Duodenal mucosa (tissue), 2 donors: Measurements from ENCODE around the gene RCOR2.
"Not testable (repeated sequence)": the region's sequence is repeated elsewhere in the genome, so short reads cannot be mapped to it uniquely, and the experiment has no call there.

ENCODE experiments used
- H3K27ac ChIP-seq: one replicate; pipeline ENCODE4 v1.7.0; 2013; ENCODE audit warnings: low read depth, low read length
- H3K27me3 ChIP-seq, 2 donors: one replicate each; pipeline ENCODE4 v1.7.0; 2013; ENCODE audit warnings: low read length in 2 of 2, control low read depth in 1 of 2; ENCODE audit not compliant: insufficient read depth in 2 of 2, control insufficient read depth in 1 of 2
- H3K36me3 ChIP-seq, 2 donors: one replicate each; pipeline ENCODE4 v1.7.0; 2013; ENCODE audit warnings: low read length in 2 of 2, control low read depth in 1 of 2; ENCODE audit not compliant: insufficient read depth in 2 of 2, control insufficient read depth in 1 of 2
- H3K4me1 ChIP-seq, 2 donors: one replicate each; pipeline ENCODE4 v1.7.0; 2013; ENCODE audit warnings: low read length in 2 of 2, control low read depth in 1 of 2; ENCODE audit not compliant: insufficient read depth in 2 of 2, control insufficient read depth in 1 of 2
- H3K4me3 ChIP-seq, 2 donors: one replicate each; pipeline ENCODE4 v1.7.0; 2013; ENCODE audit warnings: low read length in 2 of 2, low read depth in 1 of 2
- H3K9ac ChIP-seq, 2 donors: one replicate each; pipeline ENCODE4 v1.7.0; 2013; ENCODE audit warnings: low read length in 2 of 2, low read depth in 1 of 2
- H3K9me3 ChIP-seq, 2 donors: one replicate each; pipeline ENCODE4 v1.7.0; 2013; ENCODE audit warnings: low read length in 2 of 2, control low read depth in 1 of 2; ENCODE audit not compliant: control insufficient read depth in 1 of 2

RCOR2 gene

DNA sequence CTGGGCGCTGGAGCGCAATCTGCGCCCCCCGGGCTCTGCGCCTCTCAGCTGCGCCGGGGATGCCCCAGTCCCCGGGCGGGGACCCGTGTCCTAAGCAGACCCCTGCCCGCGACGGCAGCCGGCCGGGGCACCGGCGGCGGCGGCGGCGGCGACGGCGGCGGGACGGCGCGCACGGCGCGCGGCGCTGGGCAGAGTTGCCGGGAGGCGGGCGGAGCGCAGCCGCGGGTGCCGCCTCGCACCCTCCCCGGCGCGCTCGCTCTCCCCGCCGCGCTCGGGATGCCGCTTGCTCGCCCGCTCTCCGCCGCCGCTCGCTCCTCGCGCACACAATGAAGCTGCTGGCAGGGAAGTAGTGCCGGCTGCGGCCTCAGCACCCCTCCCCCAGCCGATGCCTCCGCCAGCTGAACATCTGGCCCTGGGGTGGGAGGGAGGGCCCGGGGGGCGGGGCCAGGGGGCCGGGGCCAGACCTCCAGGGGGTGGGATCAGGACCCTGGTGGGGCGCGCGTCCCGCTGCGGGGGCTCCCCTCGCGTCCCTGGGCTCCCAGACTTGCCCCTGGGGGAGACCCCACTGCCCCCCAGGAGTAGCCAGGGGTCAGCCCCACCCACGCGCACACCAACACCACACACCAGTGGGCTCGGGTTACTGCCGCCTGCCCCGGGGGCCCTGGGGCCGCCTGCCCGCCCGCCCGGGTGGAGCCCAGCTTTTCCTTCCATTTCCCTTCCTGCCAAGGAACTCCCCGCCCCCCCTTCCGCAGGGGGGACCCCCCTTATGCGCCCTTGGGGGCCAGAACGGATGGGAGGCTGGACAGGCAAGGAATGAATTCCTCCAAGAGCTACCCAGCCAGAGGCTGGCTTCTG, at the start of gene RCOR2:
Gene RCOR2 (minus strand): TSS at position 328 of the 855 bp plus-strand sequence. CDS start 708 bp downstream, outside the sequence.
- no peaks in the 10 kb centered on the region for H3K27me3 ChIP-seq
- H3K9me3 ChIP-seq, result no peaks in the 10 kb centered on the region
- H3K36me3 ChIP-seq, result no peaks in the 10 kb centered on the region
- peak within 1 kb of the TSS; percentile 56 to 72 for H3K9ac ChIP-seq
- peaks cover 33 to 46% of the 10 kb centered on the region in 2 donors for H3K4me1 ChIP-seq
- H3K4me3 ChIP-seq, result peak within 1 kb of the TSS; percentile 72
- H3K27ac ChIP-seq, result peak within 1 kb of the TSS; percentile 62

- H3K27me3 ChIP-seq, result peaks cover 0 to 1% of the 10 kb centered on the region in 2 donors
- H3K4me3 ChIP-seq, result no peak overlapping the region
- H3K4me1 ChIP-seq, result peaks cover 0 to under 1% of the 10 kb centered on the region in 2 donors
- no peaks in the 10 kb centered on the region for H3K36me3 ChIP-seq
- no peak overlapping the region for H3K9ac ChIP-seq
- no peak overlapping the region for H3K27ac ChIP-seq
- no peaks in the 10 kb centered on the region for H3K9me3 ChIP-seq
These were observed 49.5 kb upstream of the RCOR2 start for GRCh38 chr11:63966444-63966843.

DNA sequence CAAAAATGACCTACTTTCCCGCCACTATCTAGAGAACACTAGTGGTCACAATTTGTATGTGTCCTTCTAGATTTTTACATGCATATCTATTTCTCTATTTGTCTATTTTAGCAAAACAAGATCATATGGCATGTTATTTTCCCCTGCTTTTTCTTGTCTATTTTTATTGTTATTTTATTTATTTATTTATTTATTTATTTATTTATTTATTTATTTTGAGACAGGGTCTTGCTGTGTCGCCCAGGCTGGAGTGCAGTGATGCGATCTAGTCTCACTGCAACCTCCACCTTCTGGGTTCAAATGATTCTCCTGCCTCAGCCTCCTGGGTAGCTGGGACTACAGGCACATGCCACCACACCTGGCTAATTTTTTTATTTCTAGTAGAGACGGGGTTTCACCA, 46.9 kb upstream of the RCOR2 start:
- H3K9me3 ChIP-seq, H3K9ac ChIP-seq, H3K4me3 ChIP-seq, H3K36me3 ChIP-seq, H3K27me3 ChIP-seq, H3K4me1 ChIP-seq, H3K27ac ChIP-seq: not testable (repeated sequence)

GRCh38 chr11:63961608-63962412, 44.8 kb upstream of the RCOR2 start:
- Histone ChIP-seq H3K4me1 (peaks cover 0 to 6% of the 10 kb centered on the region in 2 donors), H3K36me3 (no peaks in the 10 kb centered on the region), H3K9me3 (no peaks in the 10 kb centered on the region), H3K9ac (no peak overlapping the region), H3K4me3 (no peak overlapping the region), H3K27ac (no peak overlapping the region), H3K27me3 (no peaks in the 10 kb centered on the region)

- Histone ChIP-seq H3K36me3 (peaks cover 4 to 34% of the 10 kb centered on the region in 2 donors), H3K4me1 (peaks cover 0 to 6% of the 10 kb centered on the region in 2 donors), H3K9ac (no peak overlapping the region), H3K4me3 (no peak overlapping the region), H3K27ac (no peak overlapping the region), H3K27me3 (no peaks in the 10 kb centered on the region), H3K9me3 (no peaks in the 10 kb centered on the region)
These were observed 41.0 kb upstream of the RCOR2 start for GRCh38 chr11:63958008-63958407.

DNA sequence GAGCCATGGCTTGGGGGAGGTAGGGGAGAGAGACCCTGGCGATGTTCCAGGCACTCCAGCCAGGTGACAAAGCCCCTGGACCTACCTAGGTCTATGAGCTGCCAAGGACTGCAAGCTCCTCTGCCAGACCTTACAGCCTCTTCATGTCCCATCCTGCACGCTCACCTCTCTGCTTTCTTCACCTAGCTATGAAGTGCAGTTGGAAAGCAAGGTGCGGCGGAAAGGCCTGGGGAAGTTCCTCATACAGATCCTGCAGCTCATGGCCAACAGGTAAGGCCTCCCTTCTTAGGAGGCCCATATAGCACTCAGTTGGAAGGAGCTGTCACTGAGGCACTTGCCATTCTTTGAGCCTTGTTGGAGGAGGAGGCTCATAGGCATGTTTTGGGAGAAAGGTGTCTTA, 35.6 kb upstream of the RCOR2 start:
- Histone ChIP-seq H3K9ac (no peak overlapping the region), H3K36me3 (peaks cover 9 to 51% of the 10 kb centered on the region in 2 donors), H3K4me3 (no peak overlapping the region), H3K4me1 (peaks cover 0 to 9% of the 10 kb centered on the region in 2 donors), H3K9me3 (no peaks in the 10 kb centered on the region), H3K27me3 (no peaks in the 10 kb centered on the region), H3K27ac (no peak overlapping the region)

- H3K27me3 ChIP-seq, result no peaks in the 10 kb centered on the region
- H3K27ac ChIP-seq, result no peak overlapping the region
These were observed 35.0 kb upstream of the RCOR2 start for GRCh38 chr11:63951779-63952536.

GRCh38 chr11:63945477-63946163, 28.7 kb upstream of the RCOR2 start:
- Histone ChIP-seq H3K4me1 (peaks cover 43% of the 10 kb centered on the region in 2 donors), H3K27me3 (no peaks in the 10 kb centered on the region), H3K9ac (peak overlapping the region; percentile 33 to 60), H3K27ac (no peak overlapping the region), H3K36me3 (peaks cover 4 to 12% of the 10 kb centered on the region in 2 donors), H3K4me3 (peak overlapping the region in 1 of 2 donors; percentile 8), H3K9me3 (no peaks in the 10 kb centered on the region)

More at GRCh38 chr11:63951779-63952536, 35.0 kb upstream of the RCOR2 start:
- H3K9ac ChIP-seq, result no peak overlapping the region
- H3K9me3 ChIP-seq, result no peaks in the 10 kb centered on the region
- H3K4me3 ChIP-seq, result no peak overlapping the region
- peaks cover 9 to 51% of the 10 kb centered on the region in 2 donors for H3K36me3 ChIP-seq
- peaks cover 0 to 9% of the 10 kb centered on the region in 2 donors for H3K4me1 ChIP-seq

GRCh38 chr11:63944987-63945386, 28.0 kb upstream of the RCOR2 start:
- peaks cover 49% of the 10 kb centered on the region in 2 donors for H3K4me1 ChIP-seq
- H3K36me3 ChIP-seq, result peaks cover 4 to 12% of the 10 kb centered on the region in 2 donors
- no peak overlapping the region for H3K27ac ChIP-seq
- H3K27me3 ChIP-seq, result no peaks in the 10 kb centered on the region
- peak overlapping the region in 1 of 2 donors; percentile 60 for H3K9ac ChIP-seq
- H3K9me3 ChIP-seq, result no peaks in the 10 kb centered on the region
- no peak overlapping the region for H3K4me3 ChIP-seq
